ENCODE measurements around the gene CAB39. TPM values are rescaled to one million over a fixed set of nuclear protein-coding genes. Genes with fewer than 3 reads are reported as not detected.

Gene CAB39
- total and polyA plus RNA-seq, 12 donors: 17.3 to 99.7 (median 90.0) TPM

DNA sequence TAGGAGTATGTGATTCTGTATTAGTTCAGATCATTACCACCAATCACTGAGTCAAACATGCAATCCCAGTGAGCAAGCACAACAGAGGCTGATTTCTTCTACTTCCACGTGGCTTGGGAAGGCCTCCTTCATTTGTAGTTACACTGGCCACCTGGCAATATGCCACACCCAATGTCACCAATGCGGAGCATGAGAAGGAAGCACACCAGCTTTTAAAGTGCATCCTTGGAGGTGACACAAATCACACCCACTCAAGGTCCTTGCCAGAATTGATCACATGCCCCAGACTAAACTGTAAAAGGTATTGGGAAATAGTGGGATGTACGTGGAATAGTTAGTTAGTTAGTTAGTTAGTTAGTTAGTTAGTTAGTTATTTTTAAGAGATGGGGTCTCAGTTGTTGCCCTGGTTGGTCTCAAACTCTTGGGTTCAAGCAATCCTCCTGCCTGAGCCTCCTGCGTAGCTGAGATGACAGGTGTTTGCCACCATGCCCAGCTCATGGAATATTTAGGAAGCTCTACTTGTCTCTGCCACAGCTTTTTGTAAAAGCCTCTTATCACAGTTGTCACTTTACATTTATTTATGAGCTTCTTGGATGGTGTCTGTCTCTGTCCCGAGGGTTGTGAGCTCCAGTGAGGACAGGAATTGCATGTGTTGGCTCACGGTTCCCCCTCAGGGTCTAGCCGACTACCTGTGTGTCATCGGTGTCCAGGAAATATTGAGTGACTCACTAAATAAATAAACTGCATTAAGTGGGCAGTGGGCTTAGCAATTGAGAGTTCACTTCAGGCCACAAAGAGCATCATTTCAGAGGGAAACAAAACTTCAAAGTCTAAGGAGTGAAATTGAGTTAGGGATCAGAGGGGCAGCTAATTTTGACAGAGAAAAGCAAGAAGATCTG lies 28.1 kb upstream of the CAB39 start:
- ATAC-seq (no peak), DNase-seq (no peak)
- TF ChIP-seq, protein P1, sequence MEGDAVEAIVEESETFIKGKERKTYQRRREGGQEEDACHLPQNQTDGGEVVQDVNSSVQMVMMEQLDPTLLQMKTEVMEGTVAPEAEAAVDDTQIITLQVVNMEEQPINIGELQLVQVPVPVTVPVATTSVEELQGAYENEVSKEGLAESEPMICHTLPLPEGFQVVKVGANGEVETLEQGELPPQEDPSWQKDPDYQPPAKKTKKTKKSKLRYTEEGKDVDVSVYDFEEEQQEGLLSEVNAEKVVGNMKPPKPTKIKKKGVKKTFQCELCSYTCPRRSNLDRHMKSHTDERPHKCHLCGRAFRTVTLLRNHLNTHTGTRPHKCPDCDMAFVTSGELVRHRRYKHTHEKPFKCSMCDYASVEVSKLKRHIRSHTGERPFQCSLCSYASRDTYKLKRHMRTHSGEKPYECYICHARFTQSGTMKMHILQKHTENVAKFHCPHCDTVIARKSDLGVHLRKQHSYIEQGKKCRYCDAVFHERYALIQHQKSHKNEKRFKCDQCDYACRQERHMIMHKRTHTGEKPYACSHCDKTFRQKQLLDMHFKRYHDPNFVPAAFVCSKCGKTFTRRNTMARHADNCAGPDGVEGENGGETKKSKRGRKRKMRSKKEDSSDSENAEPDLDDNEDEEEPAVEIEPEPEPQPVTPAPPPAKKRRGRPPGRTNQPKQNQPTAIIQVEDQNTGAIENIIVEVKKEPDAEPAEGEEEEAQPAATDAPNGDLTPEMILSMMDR (IDR thresholded peaks at IDR 0.05): no peak
- intact Hi-C loops (cut with DNase I): no loop called here
- Histone ChIP-seq H3K27me3 (peaks cover 0 to 5% (median 0%) of the 10 kb centered on the region in 7 donors), H3K9me3 (peaks cover 0 to 4% (median 0%) of the 10 kb centered on the region in 11 donors), H3K4me1 (peaks cover 0 to 28% (median 0%) of the 10 kb centered on the region in 9 donors), H3K36me3 (no peaks in the 10 kb centered on the region), H3K4me3 (no peak overlapping the region), H3K27ac (peak overlapping the region in 1 of 10 donors; percentile 69)
- 62 to 64% methylated on average over 8 of the region's 8 CpGs for WGBS, 2 donors

DNA sequence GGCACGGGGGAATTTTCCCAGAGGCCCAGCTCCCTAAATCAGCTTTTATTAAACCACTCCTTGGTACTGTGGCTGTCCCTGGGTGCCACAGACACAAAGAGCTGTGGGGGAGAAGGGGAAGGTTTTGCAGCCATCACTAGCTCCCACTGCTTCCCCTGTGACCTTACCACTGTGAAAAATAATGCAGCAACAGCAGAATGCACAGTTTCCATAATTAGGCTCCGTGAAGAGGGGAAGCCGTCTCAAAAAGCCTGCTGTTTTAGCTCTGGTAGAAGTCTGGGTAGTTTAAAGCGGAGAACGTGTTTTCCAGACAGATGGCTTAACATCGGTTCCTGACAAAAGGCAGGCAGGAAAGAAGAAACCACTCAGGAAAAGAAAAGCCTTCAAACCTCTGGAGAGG lies 27.5 kb upstream of the CAB39 start:
- Histone ChIP-seq H3K36me3 (no peaks in the 10 kb centered on the region), H3K27me3 (peaks cover 0 to 5% (median 0%) of the 10 kb centered on the region in 7 donors), H3K4me3 (no peak overlapping the region), H3K9me3 (peaks cover 0 to 4% (median 0%) of the 10 kb centered on the region in 11 donors), H3K4me1 (peaks cover 0 to 31% (median 2%) of the 10 kb centered on the region in 9 donors), H3K27ac (peak overlapping the region in 2 of 10 donors; percentile 4 to 69)
- 54 to 63% methylated on average over 6 of the region's 6 CpGs for WGBS, 2 donors
- ATAC-seq (peak in 5 of 8 donors; percentile 21 to 67 (median 52)), DNase-seq (no peak)
- TF ChIP-seq, protein P1 (IDR thresholded peaks at IDR 0.05): no peak
- intact Hi-C loops (cut with DNase I): no loop called here

DNA sequence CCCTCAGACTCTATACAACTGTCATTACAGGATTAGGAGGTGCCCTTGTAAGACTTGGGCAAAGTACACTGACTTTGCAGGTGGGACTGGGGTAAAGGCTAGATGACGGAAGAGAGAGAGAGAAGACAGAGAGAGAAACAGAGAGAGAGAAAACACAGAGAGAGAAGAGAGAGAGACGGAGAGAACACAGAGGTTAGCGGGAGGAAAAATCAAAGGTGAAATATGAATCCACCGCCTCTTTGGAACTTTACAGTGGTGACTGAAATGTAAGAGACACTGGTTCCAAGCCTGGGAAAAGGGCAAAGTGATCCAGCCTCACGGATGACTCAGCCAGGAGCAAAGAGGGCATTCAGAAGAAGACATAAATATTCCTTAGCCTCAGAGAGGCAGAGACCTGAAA lies 25.1 kb upstream of the CAB39 start:
- H3K4me1 ChIP-seq: peaks cover 0 to 31% (median 0%) of the 10 kb centered on the region in 9 donors

DNA sequence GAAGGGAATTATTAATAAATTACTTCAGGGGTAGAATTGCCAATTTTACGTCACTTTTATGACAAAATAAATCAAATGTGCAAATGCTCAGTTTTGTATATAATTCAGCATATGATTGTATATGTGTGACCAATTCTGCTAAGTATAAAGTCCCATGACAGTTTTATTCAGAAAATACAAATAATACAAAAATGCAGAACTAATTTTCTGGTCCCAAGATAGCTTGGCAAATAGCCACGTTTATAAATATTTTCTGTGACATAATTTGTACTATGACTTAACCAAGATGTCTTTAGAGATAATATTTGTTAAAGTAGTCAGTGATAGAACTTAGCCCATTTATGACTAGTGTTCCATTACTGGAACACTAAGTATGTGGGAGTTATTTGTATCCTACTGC lies 24.2 kb upstream of the CAB39 start:
- no peak for ATAC-seq
- TF ChIP-seq, protein P1 (IDR thresholded peaks at IDR 0.05): no peak
- Histone ChIP-seq H3K36me3 (no peaks in the 10 kb centered on the region), H3K27ac (no peak overlapping the region), H3K4me1 (peaks cover 0 to 31% (median 0%) of the 10 kb centered on the region in 9 donors), H3K4me3 (no peak overlapping the region), H3K27me3 (peaks cover 0 to 5% (median 0%) of the 10 kb centered on the region in 7 donors), H3K9me3 (no peaks in the 10 kb centered on the region)
- 58 to 80% methylated on average over 2 of the region's 2 CpGs for WGBS, 2 donors
- intact Hi-C loops (cut with DNase I): no loop called here
- DNase-seq: no peak

More for the DNA sequence above, 25.1 kb upstream of the CAB39 start:
- TF ChIP-seq, protein P1 (IDR thresholded peaks at IDR 0.05): no peak
- Histone ChIP-seq H3K9me3 (peaks cover 0 to 1% (median 0%) of the 10 kb centered on the region in 11 donors), H3K4me3 (no peak overlapping the region), H3K27ac (no peak overlapping the region), H3K27me3 (peaks cover 0 to 5% (median 0%) of the 10 kb centered on the region in 7 donors), H3K36me3 (no peaks in the 10 kb centered on the region)
- ATAC-seq: peak in 1 of 8 donors; percentile 60
- 68 to 71% methylated on average over 5 of the region's 5 CpGs for WGBS, 2 donors
- intact Hi-C loops (cut with DNase I): no loop called here
- DNase-seq: no peak
